Body of pancreas (tissue), 4 donors: ENCODE results near the gene NSUN6.

Experiments used
- POLR2A ChIP-seq, 3 donors: fragments of 450-650 bp; IDR thresholded peaks; one replicate each; pipeline ENCODE4 v1.6.1; 2016; ENCODE audit warnings: antibody characterized with exemption in 3 of 3, mild to moderate bottlenecking in 2 of 3
- TF ChIP-seq, protein P1 (sequence below), 7 experiments: fragments of 450-650 bp in 4 of 7; fragments of 200-600 bp in 3 of 7; sonication (generic) in 3 of 7; IDR thresholded peaks; one replicate each; pipeline ENCODE4 v1.5.1; 2016 to 2019; ENCODE audit warnings: antibody characterized with exemption in 7 of 7

DNA sequence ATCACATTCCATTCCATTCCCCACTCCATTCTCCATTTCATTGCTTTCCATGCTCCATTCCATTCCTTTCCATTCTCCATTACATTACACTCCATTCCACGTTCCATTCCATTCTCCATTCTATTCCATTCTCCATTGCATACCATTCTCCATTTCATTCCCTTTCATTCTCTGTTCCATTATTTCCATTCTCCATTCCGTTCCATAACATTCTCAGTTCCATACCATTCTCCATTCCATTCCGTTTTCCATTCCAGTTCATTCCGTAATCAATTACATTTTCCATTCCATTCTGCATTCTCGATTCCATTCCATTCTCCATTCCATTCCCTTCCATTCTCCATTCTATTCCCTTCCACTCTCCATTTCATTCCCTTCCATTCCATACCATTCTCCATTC is 86.4 kb downstream of the NSUN6 start:
- TF ChIP-seq, protein P1, sequence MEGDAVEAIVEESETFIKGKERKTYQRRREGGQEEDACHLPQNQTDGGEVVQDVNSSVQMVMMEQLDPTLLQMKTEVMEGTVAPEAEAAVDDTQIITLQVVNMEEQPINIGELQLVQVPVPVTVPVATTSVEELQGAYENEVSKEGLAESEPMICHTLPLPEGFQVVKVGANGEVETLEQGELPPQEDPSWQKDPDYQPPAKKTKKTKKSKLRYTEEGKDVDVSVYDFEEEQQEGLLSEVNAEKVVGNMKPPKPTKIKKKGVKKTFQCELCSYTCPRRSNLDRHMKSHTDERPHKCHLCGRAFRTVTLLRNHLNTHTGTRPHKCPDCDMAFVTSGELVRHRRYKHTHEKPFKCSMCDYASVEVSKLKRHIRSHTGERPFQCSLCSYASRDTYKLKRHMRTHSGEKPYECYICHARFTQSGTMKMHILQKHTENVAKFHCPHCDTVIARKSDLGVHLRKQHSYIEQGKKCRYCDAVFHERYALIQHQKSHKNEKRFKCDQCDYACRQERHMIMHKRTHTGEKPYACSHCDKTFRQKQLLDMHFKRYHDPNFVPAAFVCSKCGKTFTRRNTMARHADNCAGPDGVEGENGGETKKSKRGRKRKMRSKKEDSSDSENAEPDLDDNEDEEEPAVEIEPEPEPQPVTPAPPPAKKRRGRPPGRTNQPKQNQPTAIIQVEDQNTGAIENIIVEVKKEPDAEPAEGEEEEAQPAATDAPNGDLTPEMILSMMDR (IDR thresholded peaks at IDR 0.05) = no peak
- no peak for TF ChIP-seq POLR2A (IDR thresholded peaks at IDR 0.05)
